ENCODE data around the gene ILKAP. TPM values are rescaled to one million over a fixed set of nuclear protein-coding genes. Genes with fewer than 3 reads are reported as not detected.

The ILKAP gene
- total RNA-seq, 1 experiment from 2014 or later = 35.8 TPM

DNA sequence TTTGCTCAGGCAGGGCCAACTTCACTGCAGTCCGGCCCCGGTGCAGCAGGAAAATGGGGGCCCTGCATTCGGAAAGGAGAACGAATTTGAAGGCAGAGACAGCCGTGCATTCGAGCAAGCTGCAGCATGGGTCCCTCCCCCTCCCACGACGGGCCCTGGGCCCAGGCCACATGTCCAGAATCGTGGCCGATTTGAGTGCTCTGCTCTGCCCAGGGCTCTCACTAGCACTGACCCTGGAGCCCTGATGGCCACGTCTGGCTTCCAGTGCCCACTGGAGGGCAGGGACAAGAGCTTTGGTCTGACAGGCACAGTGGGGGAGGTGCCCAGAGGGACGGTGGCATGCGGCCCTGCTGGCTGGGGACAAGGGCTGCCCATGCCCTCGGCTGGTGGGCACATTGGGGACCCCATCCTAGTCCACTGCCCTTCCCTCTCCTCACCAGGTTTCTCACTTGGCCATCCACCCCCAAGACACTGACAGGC, 79.5 kb downstream of the ILKAP start:
- no peak for DNase-seq (ENCODE audit: low read depth, low spot score)
- in situ Hi-C loops (cut with HindIII; ENCODE audit: low pct_unique_long_range_greater_than_20kb, low sequenced_read_pairs) = no loop called here

DNA sequence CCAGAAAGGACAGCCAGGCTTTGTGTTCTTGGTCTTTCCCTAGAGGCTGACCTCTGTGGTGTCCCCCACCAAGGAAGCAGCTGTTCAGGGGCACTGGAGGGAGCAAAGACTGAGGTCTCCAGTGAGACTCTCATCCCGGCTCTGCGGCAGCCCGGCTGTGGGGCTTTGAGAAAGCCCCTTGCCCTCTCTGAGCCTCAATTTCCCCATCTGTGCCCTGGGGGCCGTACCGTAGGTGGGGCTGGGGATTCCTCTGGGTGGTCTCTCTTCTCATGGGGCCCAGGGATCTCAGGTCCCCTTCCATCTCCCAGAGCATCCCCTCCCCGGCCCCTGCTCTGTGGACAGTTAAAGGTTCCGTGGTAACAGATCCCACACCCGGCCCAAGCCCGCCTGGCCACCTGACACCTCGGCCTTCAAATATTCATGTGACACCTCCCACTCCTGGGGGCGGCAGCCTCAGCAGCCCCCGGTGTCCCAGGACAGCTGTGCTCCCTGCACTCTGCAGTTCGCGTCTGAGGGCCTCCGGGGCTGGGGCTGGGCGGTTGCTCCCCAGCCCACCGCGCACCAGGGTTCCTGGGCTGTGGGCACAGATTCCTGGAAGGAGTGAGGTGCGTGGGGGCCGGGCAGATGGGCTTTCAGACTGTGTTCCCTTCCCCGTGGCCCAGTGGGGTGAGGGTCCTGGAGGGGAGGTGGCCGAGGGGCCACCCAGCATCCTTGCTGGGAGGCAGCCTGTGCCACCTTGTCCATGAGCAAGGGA, 80.1 kb downstream of the ILKAP start:
- no peak for DNase-seq (ENCODE audit: low read depth, low spot score)
- in situ Hi-C loops (cut with HindIII; ENCODE audit: low pct_unique_long_range_greater_than_20kb, low sequenced_read_pairs) = no loop called here

DNA sequence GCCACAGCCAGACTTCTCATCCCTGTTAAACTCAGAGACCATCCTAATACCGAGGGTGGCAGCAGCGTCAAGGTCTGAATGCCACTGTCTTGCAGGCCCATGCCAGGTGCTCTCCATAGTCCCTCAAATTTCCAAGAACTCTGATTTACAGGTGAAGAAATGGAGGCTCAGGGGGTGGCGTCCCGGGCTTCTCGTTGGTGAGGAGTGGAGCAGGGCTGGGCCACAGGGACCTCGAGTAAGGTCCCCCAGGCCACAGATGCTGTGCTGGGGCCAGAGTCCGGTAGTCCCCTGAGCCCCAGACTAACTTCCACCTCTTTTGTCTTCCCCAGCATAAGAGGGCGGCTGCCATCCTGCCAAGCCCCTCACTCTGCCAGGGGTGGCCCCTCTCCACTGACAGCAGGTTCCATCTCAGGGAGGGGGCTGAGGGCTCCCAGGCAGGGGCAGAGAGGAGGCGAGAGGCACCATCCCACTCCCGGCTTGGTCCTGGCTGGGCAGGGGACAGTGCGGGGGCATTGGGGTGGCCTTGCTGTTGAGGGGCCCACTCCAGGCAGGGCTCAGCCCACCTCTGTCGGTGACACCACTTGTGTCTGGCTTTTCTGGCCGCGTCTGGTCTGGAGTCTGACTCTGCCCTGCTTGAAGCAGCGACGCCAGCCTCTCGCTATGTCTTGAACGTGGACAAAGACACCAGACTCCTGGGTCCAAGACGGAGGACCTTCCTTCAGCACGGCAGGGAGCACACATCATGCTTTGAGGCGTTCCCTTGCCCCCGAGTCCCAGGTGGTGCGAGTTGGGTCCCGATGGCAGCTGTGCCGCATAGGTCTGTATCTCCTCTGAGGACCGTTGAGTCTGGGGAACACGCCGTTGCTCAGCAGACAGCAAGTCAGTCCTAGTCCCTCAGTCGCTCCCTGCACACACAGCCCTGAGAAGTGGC, 80.9 kb downstream of the ILKAP start:
- DNase-seq (ENCODE audit: low read depth, low spot score) = no peak
- in situ Hi-C loops (cut with HindIII; ENCODE audit: low pct_unique_long_range_greater_than_20kb, low sequenced_read_pairs) = no loop called here

DNA sequence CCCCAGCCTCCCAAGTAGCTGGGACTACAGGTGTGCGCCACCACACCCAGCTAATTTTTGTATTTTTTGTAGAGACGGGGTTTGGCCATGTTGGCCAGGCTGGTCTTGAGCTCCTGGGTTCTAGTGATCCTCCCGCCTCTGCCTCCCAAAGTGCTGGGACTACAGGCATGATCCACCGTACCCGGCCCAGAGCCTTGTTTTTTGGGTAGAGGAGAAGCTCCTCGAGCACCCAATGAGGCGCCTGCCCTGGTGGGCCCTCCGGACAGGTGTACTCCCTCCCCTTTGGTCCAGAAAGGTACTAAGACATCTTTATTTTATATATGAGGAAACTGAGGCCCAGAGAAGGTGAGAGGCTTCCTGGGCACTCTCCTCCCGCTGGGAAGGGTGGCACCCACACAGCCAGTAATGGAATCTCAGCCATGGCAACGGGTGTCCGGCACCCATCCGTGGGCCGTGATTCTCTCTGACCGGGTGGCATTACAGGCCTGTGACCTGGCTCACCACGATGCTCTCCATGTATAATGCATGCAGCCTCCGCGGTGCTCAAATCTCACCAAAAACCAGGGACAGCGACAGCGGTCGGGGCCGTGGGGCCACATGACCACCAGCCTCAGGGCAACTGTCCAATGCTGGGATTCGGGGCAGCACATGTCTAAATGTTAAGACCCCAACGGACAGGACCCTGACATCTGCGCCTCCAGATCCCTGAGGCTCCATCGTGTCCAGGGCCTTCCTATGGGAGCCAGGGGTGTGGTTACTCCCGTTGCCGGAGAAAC, 81.8 kb downstream of the ILKAP start:
- in situ Hi-C loops (cut with HindIII; ENCODE audit: low pct_unique_long_range_greater_than_20kb, low sequenced_read_pairs) = no loop called here
- DNase-seq (ENCODE audit: low read depth, low spot score) = no peak

DNA sequence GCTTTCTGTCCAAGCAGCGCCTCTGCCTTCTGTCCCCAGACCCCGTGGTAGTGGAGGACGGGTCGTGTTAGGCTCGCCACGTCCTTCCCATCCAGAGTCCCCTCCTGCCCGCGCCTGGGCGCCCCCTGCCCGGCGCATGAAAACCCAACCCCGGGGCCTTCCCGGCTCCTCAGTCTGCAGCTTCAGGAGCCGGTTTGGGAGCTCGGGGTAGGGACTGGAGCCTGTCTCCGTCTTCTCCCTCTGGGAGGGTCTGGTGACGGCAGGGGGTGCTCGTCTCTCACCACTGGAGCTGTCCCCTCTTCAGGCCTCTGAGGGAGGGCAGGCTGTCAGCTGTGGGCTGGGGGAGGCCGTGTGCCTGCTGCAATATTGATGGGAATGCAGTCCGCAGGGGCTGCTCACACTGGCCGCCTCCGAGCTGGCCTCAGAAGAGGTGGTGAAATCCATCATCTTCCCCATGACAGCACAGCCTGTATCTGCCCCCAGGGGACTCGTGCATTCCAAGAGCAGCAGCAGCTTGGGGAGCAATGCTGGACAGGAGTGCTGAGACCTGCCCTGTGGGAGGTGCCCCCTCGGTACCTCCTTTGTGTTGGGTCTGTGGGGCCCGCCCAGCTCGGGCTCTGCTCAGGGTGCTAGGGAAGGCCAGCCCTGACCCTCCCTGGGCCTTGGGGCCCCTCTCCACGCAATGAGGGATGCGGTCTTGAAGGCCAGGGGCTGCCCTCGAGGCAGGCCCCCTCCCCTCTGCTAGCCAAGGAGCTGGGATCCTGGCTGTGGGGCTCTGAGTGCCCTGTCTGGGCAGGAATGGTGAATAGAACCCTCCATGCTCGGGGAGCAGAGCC, 82.8 kb downstream of the ILKAP start:
- in situ Hi-C loops (cut with HindIII; ENCODE audit: low pct_unique_long_range_greater_than_20kb, low sequenced_read_pairs) = no loop called here
- no peak for DNase-seq (ENCODE audit: low read depth, low spot score)

Other genes with a start within 250 kb of the ILKAP start
- gene UBE2F, start 236.7 kb downstream of the ILKAP start, total RNA-seq (2014; rRNA removed; shearing (Covaris generic)) = 216 and 231 TPM in 2 replicates
- gene SCLY, start 142.7 kb downstream of the ILKAP start, total RNA-seq (2014; rRNA removed; shearing (Covaris generic)) = 64.8 and 71.6 TPM in 2 replicates
- 0.19 and 0.29 TPM in 2 replicates for gene ESPNL, start 103.4 kb downstream of the ILKAP start, total RNA-seq (2014; rRNA removed; shearing (Covaris generic))
- 0.03 TPM in 1 of 2 replicates, not detected in the other for gene KLHL30, start 65.0 kb downstream of the ILKAP start, total RNA-seq (2014; rRNA removed; shearing (Covaris generic))
- gene ERFE, start 44.7 kb downstream of the ILKAP start, total RNA-seq (2014; rRNA removed; shearing (Covaris generic)) = 22.3 and 29.3 TPM in 2 replicates
- 157 and 191 TPM in 2 replicates for gene HES6, start 36.3 kb upstream of the ILKAP start, total RNA-seq (2014; rRNA removed; shearing (Covaris generic))
- 1.8 and 2.2 TPM in 2 replicates for gene PER2, start 84.9 kb upstream of the ILKAP start, total RNA-seq (2014; rRNA removed; shearing (Covaris generic))
- gene TRAF3IP1, start 116.8 kb upstream of the ILKAP start, total RNA-seq (2014; rRNA removed; shearing (Covaris generic)) = 6.3 and 6.4 TPM in 2 replicates
- gene ASB1, start 223.2 kb upstream of the ILKAP start, total RNA-seq (2014; rRNA removed; shearing (Covaris generic)) = 21.2 and 21.3 TPM in 2 replicates

All from SK-MEL-5 (cell line).